GM23338 (cell line): ENCODE results near the gene CD48. TPM values are rescaled to one million over a fixed set of nuclear protein-coding genes. Genes with fewer than 3 reads are reported as not detected.
A peak's percentile ranks its signal among the peaks of the same experiment; 100 is the strongest.

Experiments
- ATAC-seq: fragments of 200-7000 bp; cut with Tn5 transposase; 3 replicates; pipeline ENCODE4 v1.9.1; 2020
- DNase-seq: peaks from one replicate; pipeline ENCODE4 v3.0.0-alpha.2; 2015; ENCODE audit warnings: low spot score
- H2AFZ ChIP-seq: fragments of 200-600 bp; sonication (generic); 2 replicates; pipeline ENCODE4 v1.8.0; 2016; ENCODE audit warnings: antibody characterized with exemption, mild to moderate bottlenecking, moderate library complexity
- H3F3A ChIP-seq: fragments of 200-600 bp; sonication (generic); replicated peaks from 2 replicates; pipeline ENCODE4 v1.8.0; 2017; ENCODE audit warnings: antibody characterized with exemption, mixed run types, low read depth
- H3K27ac ChIP-seq: fragments of 200-600 bp; sonication (generic); 2 replicates; pipeline ENCODE4 v1.6.1; 2016; ENCODE audit warnings: low read depth
- H3K27me3 ChIP-seq: fragments of 200-600 bp; sonication (generic); 2 replicates; pipeline ENCODE4 v1.8.0; 2016; ENCODE audit warnings: mild to moderate bottlenecking, mixed run types, moderate library complexity; ENCODE audit not compliant: insufficient read depth
- H3K36me3 ChIP-seq: fragments of 200-600 bp; sonication (generic); 2 replicates; pipeline ENCODE4 v1.8.0; 2016; ENCODE audit warnings: mild to moderate bottlenecking; ENCODE audit not compliant: insufficient read depth
- H3K4me1 ChIP-seq: fragments of 200-600 bp; sonication (generic); 2 replicates; pipeline ENCODE4 v1.8.0; 2016; ENCODE audit warnings: mild to moderate bottlenecking, moderate library complexity; ENCODE audit not compliant: insufficient read depth
- H3K4me2 ChIP-seq: fragments of 200-600 bp; sonication (generic); 2 replicates; pipeline ENCODE4 v1.7.1; 2017; ENCODE audit warnings: mixed run types
- H3K4me3 ChIP-seq: fragments of 200-600 bp; sonication (generic); 2 replicates; pipeline ENCODE4 v1.6.1; 2016; ENCODE audit warnings: mixed run types
- H3K79me2 ChIP-seq: fragments of 200-600 bp; sonication (generic); replicated peaks from 2 replicates; pipeline ENCODE4 v1.8.0; 2017; ENCODE audit warnings: mild to moderate bottlenecking; ENCODE audit not compliant: insufficient read depth
- H3K9me2 ChIP-seq: fragments of 200-600 bp; sonication (generic); 2 replicates; pipeline ENCODE4 v1.8.0; 2017; ENCODE audit not compliant: insufficient read depth
- H4K20me1 ChIP-seq: fragments of 200-600 bp; sonication (generic); replicated peaks from 2 replicates; pipeline ENCODE4 v1.8.0; 2017; ENCODE audit warnings: mild to moderate bottlenecking; ENCODE audit not compliant: insufficient read depth
- H3K27ac Mint-ChIP-seq: 2 replicates; pipeline ENCODE4 v1.8.0; 2020; ENCODE audit warnings: inconsistent platforms, mild to moderate bottlenecking, moderate library complexity, mixed read lengths
- H3K27me3 Mint-ChIP-seq: 3 replicates; pipeline ENCODE4 v1.8.0; 2022; ENCODE audit warnings: low read depth, mild to moderate bottlenecking, moderate library complexity, mixed read lengths, inconsistent platforms; ENCODE audit not compliant: insufficient read depth, poor library complexity
- H3K36me3 Mint-ChIP-seq: 3 replicates; pipeline ENCODE4 v1.8.0; 2021; ENCODE audit warnings: low read depth, mild to moderate bottlenecking, inconsistent platforms, moderate library complexity, mixed read lengths
- H3K4me1 Mint-ChIP-seq: 3 replicates; pipeline ENCODE4 v1.8.0; 2020; ENCODE audit warnings: mild to moderate bottlenecking, inconsistent platforms, mixed read lengths
- H3K4me3 Mint-ChIP-seq: 3 replicates; pipeline ENCODE4 v1.8.0; 2021; ENCODE audit warnings: moderate library complexity, mild to moderate bottlenecking, inconsistent platforms, mixed read lengths
- H3K9me3 Mint-ChIP-seq: 3 replicates; pipeline ENCODE4 v1.8.0; 2020; ENCODE audit warnings: moderate library complexity, mild to moderate bottlenecking, inconsistent platforms, mixed read lengths
- CREB1 ChIP-seq: fragments of 250-450 bp; sonication (Bioruptor Pico); IDR thresholded peaks from 2 replicates; pipeline ENCODE4 v1.5.0; 2020; ENCODE audit warnings: low read depth, mild to moderate bottlenecking, moderate library complexity
- EZH2 ChIP-seq: fragments of 200-600 bp; sonication (generic); IDR thresholded peaks from one replicate; pipeline ENCODE4 v1.8.0; 2017; ENCODE audit warnings: antibody characterized with exemption, mild to moderate bottlenecking, low read depth; ENCODE audit not compliant: unreplicated experiment
- EZH2phosphoT487 ChIP-seq: fragments of 200-600 bp; sonication (generic); IDR thresholded peaks from one replicate; pipeline ENCODE4 v1.8.1; 2018; ENCODE audit warnings: antibody characterized with exemption; ENCODE audit not compliant: unreplicated experiment
- JUNB ChIP-seq: IDR thresholded peaks from one replicate; pipeline ENCODE4 v1.6.1; 2016; ENCODE audit warnings: antibody characterized with exemption; ENCODE audit not compliant: unreplicated experiment
- NANOG ChIP-seq: IDR thresholded peaks from 2 replicates; pipeline ENCODE4 v1.6.1; 2016; ENCODE audit warnings: antibody characterized with exemption, borderline replicate concordance
- POLR2AphosphoS5 ChIP-seq: IDR thresholded peaks from 2 replicates; pipeline ENCODE4 v1.6.1; 2016; ENCODE audit warnings: antibody characterized with exemption, low read depth
- STAT1 ChIP-seq: IDR thresholded peaks from one replicate; pipeline ENCODE4 v1.6.1; 2016; ENCODE audit warnings: antibody characterized with exemption; ENCODE audit not compliant: unreplicated experiment
- ZNF114 ChIP-seq: fragments of 250-450 bp; sonication (Bioruptor Pico); IDR thresholded peaks from 2 replicates; pipeline ENCODE4 v1.5.0; 2020; ENCODE audit warnings: mild to moderate bottlenecking, moderate library complexity
- ZNF331 ChIP-seq: fragments of 250-450 bp; sonication (Bioruptor Pico); IDR thresholded peaks from 2 replicates; pipeline ENCODE4 v1.5.0; 2020; ENCODE audit warnings: low read depth, mild to moderate bottlenecking, moderate library complexity
- polyA plus RNA-seq: library from polyadenylated mRNA; unstranded; fragments of >200 nt; fragmentation: Nextera tagmentation; extraction: Ambion mirVana; gene quantifications from 2 replicates; pipeline ENCODE4 v1.2.1, GENCODE V29; 2016
- total RNA-seq: library from RNA; depleted of rRNA; stranded (reverse); fragments of >200 nt; shearing (Covaris generic); gene quantifications from 2 replicates; pipeline ENCODE4 v1.2.3, GENCODE V29; 2014
- TF ChIP-seq, protein P1 (sequence below): IDR thresholded peaks from 2 replicates; pipeline ENCODE4 v1.6.1; 2016; ENCODE audit warnings: antibody characterized with exemption
- TF ChIP-seq, protein P2 (sequence below): IDR thresholded peaks from one replicate; pipeline ENCODE4 v1.6.1; 2018; ENCODE audit warnings: antibody characterized with exemption; ENCODE audit not compliant: unreplicated experiment

CD48 gene
- total and polyA plus RNA-seq, 2 experiments from 2014 or later = 0.34 to 0.45 TPM

DNA sequence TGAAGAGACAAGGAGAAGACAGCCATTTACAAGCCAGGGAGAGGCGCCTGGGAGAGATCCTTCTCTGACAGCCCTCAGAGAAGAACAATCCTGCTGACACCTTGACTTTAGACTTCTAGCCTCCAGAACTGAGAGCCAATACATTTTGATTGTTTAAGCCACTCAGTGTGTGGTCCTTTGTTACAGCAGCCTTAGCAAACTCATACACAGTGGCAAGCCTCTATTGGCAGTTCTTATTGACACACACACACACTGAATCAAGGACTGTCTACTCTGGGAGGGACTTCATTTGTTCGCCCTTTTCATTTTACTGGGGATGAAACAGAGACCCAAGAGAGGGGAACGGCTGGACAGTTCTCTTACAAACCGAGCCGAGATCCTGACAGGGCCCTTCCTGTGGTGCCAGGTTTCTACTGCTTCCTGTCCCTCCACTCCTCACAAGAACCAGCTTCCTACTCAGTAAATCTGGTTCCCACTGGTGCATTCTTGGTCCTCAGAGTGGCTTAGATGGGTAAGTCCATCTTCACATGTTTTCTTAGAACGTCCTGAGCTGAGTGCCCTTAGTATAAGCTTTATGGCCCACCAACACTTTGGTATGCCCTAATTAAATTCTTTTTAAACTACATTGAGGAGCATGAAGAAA lies 79.5 kb downstream of the CD48 start:
- no peaks in the 10 kb centered on the region for H3K27me3 Mint-ChIP-seq

DNA sequence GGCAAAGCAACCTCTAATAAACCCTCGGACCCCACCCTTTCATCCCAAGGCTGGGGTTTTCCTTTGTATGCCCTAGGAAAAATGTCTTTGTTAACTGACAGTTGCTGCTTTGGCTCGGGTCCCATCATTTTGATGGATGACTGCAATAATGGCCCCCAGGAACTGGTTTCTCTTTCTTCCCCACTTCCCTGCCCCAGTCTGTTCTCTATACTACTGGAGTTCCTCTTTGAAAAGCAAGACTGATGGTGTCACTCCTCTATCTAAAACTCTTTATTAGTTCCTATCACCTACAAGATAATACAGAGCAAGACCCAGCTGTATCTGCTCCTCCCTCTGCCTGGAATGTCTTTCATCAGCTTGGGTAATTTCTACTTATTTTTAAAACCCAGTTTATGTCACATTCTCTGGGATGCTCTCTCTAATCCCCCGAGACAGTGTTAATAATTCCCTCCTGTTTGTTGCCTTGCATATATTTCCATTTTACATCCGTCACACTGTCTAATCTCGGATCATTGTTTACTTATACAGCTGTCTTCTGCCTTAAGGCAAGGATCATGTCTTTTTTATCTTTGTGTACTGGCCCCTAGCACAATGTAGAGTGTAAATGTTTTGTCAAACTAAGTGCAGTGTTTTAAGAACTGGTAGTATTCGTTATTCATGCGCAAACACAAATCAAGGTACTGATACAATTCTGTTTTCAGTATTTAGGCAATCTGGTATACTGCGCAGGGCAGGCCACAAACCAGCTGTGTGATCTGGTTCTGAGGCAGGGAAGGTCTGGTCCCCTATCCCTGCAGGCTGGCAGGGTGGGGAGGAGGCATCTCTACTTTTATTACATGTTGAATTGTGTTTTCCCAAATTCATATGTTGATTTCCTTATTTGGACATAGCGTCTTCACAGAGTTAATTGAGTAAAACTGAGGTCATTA lies 80.8 kb downstream of the CD48 start:
- no peaks in the 10 kb centered on the region for H3K9me3 Mint-ChIP-seq
- ATAC-seq = no peak
- no peaks in the 10 kb centered on the region for H3K4me1 Mint-ChIP-seq
- Histone ChIP-seq H3K4me2 (no peak overlapping the region), H3F3A (no peaks in the 10 kb centered on the region), H4K20me1 (no peaks in the 10 kb centered on the region), H3K4me3 (no peak overlapping the region), H3K9me2 (peaks cover 17% of the 10 kb centered on the region), H2AFZ (peak overlapping the region; percentile 52; the same call in 1 of the 2 replicates), H3K27ac (no peak overlapping the region), H3K36me3 (no peaks in the 10 kb centered on the region), H3K4me1 (no peaks in the 10 kb centered on the region; the same call in 1 of the 2 replicates), H3K79me2 (no peaks in the 10 kb centered on the region), H3K27me3 (no peaks in the 10 kb centered on the region)
- H3K4me3 Mint-ChIP-seq = no peak overlapping the region
- H3K36me3 Mint-ChIP-seq = no peaks in the 10 kb centered on the region
- H3K27me3 Mint-ChIP-seq = no peaks in the 10 kb centered on the region
- no peak for DNase-seq
- no peak overlapping the region for H3K27ac Mint-ChIP-seq
- TF ChIP-seq, protein P1, sequence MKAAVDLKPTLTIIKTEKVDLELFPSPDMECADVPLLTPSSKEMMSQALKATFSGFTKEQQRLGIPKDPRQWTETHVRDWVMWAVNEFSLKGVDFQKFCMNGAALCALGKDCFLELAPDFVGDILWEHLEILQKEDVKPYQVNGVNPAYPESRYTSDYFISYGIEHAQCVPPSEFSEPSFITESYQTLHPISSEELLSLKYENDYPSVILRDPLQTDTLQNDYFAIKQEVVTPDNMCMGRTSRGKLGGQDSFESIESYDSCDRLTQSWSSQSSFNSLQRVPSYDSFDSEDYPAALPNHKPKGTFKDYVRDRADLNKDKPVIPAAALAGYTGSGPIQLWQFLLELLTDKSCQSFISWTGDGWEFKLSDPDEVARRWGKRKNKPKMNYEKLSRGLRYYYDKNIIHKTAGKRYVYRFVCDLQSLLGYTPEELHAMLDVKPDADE = no peak
- no peak for TF ChIP-seq NANOG
- no peak for TF ChIP-seq POLR2AphosphoS5
- TF ChIP-seq, protein P2, sequence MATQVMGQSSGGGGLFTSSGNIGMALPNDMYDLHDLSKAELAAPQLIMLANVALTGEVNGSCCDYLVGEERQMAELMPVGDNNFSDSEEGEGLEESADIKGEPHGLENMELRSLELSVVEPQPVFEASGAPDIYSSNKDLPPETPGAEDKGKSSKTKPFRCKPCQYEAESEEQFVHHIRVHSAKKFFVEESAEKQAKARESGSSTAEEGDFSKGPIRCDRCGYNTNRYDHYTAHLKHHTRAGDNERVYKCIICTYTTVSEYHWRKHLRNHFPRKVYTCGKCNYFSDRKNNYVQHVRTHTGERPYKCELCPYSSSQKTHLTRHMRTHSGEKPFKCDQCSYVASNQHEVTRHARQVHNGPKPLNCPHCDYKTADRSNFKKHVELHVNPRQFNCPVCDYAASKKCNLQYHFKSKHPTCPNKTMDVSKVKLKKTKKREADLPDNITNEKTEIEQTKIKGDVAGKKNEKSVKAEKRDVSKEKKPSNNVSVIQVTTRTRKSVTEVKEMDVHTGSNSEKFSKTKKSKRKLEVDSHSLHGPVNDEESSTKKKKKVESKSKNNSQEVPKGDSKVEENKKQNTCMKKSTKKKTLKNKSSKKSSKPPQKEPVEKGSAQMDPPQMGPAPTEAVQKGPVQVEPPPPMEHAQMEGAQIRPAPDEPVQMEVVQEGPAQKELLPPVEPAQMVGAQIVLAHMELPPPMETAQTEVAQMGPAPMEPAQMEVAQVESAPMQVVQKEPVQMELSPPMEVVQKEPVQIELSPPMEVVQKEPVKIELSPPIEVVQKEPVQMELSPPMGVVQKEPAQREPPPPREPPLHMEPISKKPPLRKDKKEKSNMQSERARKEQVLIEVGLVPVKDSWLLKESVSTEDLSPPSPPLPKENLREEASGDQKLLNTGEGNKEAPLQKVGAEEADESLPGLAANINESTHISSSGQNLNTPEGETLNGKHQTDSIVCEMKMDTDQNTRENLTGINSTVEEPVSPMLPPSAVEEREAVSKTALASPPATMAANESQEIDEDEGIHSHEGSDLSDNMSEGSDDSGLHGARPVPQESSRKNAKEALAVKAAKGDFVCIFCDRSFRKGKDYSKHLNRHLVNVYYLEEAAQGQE = no peak
- TF ChIP-seq STAT1 = no peak
- TF ChIP-seq EZH2 = no peak
- no peak for TF ChIP-seq CREB1 (CRISPR knock-in tag)

More for the DNA sequence above, 79.5 kb downstream of the CD48 start:
- Histone ChIP-seq H3K9me2 (peaks cover 14% of the 10 kb centered on the region), H3K4me1 (peaks cover 2% of the 10 kb centered on the region), H3K27ac (no peak overlapping the region), H3K36me3 (no peaks in the 10 kb centered on the region), H3F3A (no peaks in the 10 kb centered on the region), H4K20me1 (no peaks in the 10 kb centered on the region), H2AFZ (0 out of 2 replicates have a peak overlapping the region, but pooled peaks have one; percentile 52), H3K4me2 (no peak overlapping the region), H3K79me2 (no peaks in the 10 kb centered on the region), H3K4me3 (no peak overlapping the region), H3K27me3 (no peaks in the 10 kb centered on the region)
- no peak overlapping the region for H3K27ac Mint-ChIP-seq
- TF ChIP-seq NANOG = no peak
- no peak for TF ChIP-seq ZNF114 (CRISPR knock-in tag)
- TF ChIP-seq EZH2phosphoT487 = no peak
- no peak for TF ChIP-seq EZH2
- no peak for TF ChIP-seq POLR2AphosphoS5
- TF ChIP-seq ZNF331 = no peak
- TF ChIP-seq STAT1 = no peak
- TF ChIP-seq JUNB = no peak
- TF ChIP-seq, protein P1 = no peak
- no peaks in the 10 kb centered on the region for H3K36me3 Mint-ChIP-seq
- H3K4me3 Mint-ChIP-seq = no peak overlapping the region
- DNase-seq = no peak
- peaks cover 3% of the 10 kb centered on the region for H3K4me1 Mint-ChIP-seq
- no peaks in the 10 kb centered on the region for H3K9me3 Mint-ChIP-seq
- ATAC-seq = no peak
